ENCODE results near the gene VRK3.
A peak's percentile ranks its signal among the peaks of the same experiment; 100 is the strongest.
"Not testable (repeated sequence)": the region's sequence is repeated elsewhere in the genome, so short reads cannot be mapped to it uniquely, and the experiment has no call there.

Gene VRK3

GRCh38 chr19:49954092-49954829, 70.9 kb downstream of the VRK3 start:
- no peak for DNase-seq

- no peak for DNase-seq
Observed at GRCh38 chr19:49953416-49953815, 71.8 kb downstream of the VRK3 start.

- DNase-seq: no peak
Observed at GRCh38 chr19:49952906-49953305, 72.3 kb downstream of the VRK3 start.

GRCh38 chr19:49952479-49952836, 72.7 kb downstream of the VRK3 start:
- DNase-seq: no peak

- no peak for DNase-seq
Observed at GRCh38 chr19:49951806-49952478, 73.2 kb downstream of the VRK3 start.

- no peak for DNase-seq
Observed at GRCh38 chr19:49950956-49951526, 74.1 kb downstream of the VRK3 start.

- no peak for DNase-seq
Observed at GRCh38 chr19:49950590-49950948, 74.6 kb downstream of the VRK3 start.

- DNase-seq: no peak
Observed at GRCh38 chr19:49949742-49950589, 75.2 kb downstream of the VRK3 start.

- DNase-seq: no peak
Observed at GRCh38 chr19:49946415-49946814, 78.8 kb downstream of the VRK3 start.

- not testable (repeated sequence) for DNase-seq
Observed at GRCh38 chr19:49944567-49944966, 80.6 kb downstream of the VRK3 start.

GRCh38 chr19:49940482-49940791, 84.7 kb downstream of the VRK3 start:
- DNase-seq: no peak

GRCh38 chr19:49939721-49940481, 85.3 kb downstream of the VRK3 start:
- DNase-seq: no peak

- DNase-seq: no peak
Observed at GRCh38 chr19:49938662-49939061, 86.5 kb downstream of the VRK3 start.

GRCh38 chr19:49937750-49938381, 87.3 kb downstream of the VRK3 start:
- peak; percentile 53 for DNase-seq

- DNase-seq: no peak
Observed at GRCh38 chr19:49936549-49936948, 88.6 kb downstream of the VRK3 start.

- DNase-seq: no peak
Observed at GRCh38 chr19:49933643-49934042, 91.5 kb downstream of the VRK3 start.

- no peak for DNase-seq
Observed at GRCh38 chr19:49932731-49933131, 92.4 kb downstream of the VRK3 start.

GRCh38 chr19:49932041-49932451, 93.1 kb downstream of the VRK3 start:
- no peak for DNase-seq

- no peak for DNase-seq
Observed at GRCh38 chr19:49931293-49932040, 93.7 kb downstream of the VRK3 start.

- DNase-seq: no peak
Observed at GRCh38 chr19:49930483-49931011, 94.6 kb downstream of the VRK3 start.

Data from COR-L47 (cell line).